GM08714 (cell line): ENCODE results near the gene CELF5.

ENCODE experiments used
- H3K4me3 ChIP-seq: fragments of 200-500 bp; sonication (Bioruptor generic); 2 replicates; pipeline ENCODE4 v1.5.1; 2014; ENCODE audit warnings: mild to moderate bottlenecking, low read length, inconsistent platforms
- ZNF274 ChIP-seq: IDR thresholded peaks from 2 replicates; pipeline ENCODE4 v1.6.1; 2012; ENCODE audit warnings: mild to moderate bottlenecking, low read depth, low read length

Gene CELF5

DNA sequence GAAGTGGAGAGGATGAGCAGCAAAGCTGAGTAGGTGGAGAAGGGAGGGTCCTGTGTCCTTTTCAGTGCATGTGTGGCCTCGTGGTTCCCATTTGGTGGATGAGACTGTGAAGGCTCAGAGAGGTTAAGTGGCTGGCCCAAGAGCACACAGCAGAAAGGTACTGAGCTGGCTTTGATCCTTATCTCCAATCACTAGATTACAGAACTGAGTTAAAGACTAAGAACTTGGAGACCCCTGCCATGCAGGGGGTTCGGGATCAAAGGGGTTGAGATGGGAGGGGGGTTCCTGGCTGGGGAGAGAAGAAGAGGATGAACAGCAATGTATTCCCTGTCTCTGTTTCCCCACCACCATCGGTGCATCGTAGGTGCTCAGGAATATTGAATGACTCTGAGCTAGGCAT lies 11.8 kb downstream of the CELF5 start:
- H3K4me3 ChIP-seq, result no peak overlapping the region
- no peak for TF ChIP-seq ZNF274

- no peak overlapping the region for H3K4me3 ChIP-seq
- TF ChIP-seq ZNF274, result no peak
Observed at GRCh38 chr19:3238066-3238561, 13.7 kb downstream of the CELF5 start.

DNA sequence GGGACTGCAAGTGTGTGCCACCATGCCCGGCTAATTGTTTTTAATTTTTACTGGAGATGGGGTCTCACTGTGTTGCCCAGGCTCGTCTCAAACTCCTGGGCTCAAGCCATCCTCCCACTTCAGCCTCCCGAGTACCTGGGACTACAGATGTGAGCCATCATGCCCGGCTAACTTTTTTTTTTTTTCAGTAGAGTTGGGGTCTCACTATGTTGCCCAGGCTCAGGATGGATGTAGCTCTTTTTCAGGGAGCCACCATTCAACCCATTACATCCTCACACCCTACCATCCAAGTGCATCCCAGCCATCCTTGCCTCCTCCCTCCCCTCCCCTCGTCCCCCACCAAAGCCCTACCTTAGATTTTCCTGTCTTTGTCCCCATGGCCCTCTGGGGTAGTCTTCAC lies 14.9 kb downstream of the CELF5 start:
- TF ChIP-seq ZNF274, result no peak
- no peak overlapping the region for H3K4me3 ChIP-seq

- no peak for TF ChIP-seq ZNF274
- no peak overlapping the region for H3K4me3 ChIP-seq
Observed at GRCh38 chr19:3243819-3244700, 19.6 kb downstream of the CELF5 start.

- no peak for TF ChIP-seq ZNF274
- H3K4me3 ChIP-seq, result no peak overlapping the region
Observed at GRCh38 chr19:3245050-3245449, 20.6 kb downstream of the CELF5 start.

DNA sequence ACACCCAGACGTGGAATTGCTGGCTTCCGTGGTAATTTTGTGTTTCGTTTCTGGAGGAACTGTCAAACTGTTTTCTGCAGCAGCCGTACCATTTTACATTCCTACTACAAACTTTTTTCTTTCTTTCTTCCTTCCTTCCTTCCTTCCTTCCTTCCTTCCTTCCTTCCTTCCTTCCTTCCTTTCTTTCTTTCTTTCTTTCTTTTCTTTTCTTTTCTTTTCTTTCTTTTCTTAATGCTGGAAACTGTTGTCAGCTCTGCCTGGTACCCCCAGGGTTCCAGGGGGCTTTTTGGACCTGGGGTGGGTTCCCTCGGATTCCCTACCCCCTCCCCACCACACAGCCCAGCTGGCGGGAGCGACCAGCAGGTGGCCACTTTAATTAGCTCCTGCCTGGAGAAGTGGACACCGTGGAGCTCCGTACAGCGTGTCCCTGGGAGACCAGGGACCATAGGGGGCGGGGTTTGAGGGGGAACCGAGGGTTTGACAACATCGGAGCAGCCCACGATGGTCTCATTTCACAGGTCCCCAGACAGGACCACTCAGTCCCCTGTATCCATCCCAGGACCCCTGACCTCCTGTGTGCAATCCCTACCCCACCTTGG lies 24.4 kb downstream of the CELF5 start:
- H3K4me3 ChIP-seq, result no peak overlapping the region
- TF ChIP-seq ZNF274, result no peak

GRCh38 chr19:3249408-3249807 lies 24.9 kb downstream of the CELF5 start:
- no peak overlapping the region for H3K4me3 ChIP-seq
- no peak for TF ChIP-seq ZNF274

- TF ChIP-seq ZNF274, result no peak
- H3K4me3 ChIP-seq, result no peak overlapping the region
Observed at GRCh38 chr19:3250675-3251074, 26.2 kb downstream of the CELF5 start.

DNA sequence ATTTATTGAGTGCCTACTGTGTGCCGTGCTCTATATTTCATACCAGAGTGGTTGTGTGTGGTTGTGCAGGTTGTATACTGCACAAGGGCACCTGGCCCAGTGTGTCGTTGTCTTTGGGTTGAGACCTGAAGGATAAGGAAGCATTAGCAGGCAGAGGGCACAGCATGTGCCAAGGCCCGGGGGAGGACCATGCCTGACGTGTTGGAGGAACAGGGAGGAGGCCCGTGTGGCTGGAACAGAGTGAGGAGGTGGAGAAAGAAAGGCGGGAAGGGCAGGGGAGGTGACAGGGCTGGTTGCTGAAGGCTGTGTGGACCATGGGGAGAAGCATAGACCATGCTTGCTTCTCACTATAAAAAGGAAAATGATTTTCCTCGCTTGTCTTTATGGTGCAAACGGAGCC lies 26.8 kb downstream of the CELF5 start:
- H3K4me3 ChIP-seq, result no peak overlapping the region
- TF ChIP-seq ZNF274, result no peak

DNA sequence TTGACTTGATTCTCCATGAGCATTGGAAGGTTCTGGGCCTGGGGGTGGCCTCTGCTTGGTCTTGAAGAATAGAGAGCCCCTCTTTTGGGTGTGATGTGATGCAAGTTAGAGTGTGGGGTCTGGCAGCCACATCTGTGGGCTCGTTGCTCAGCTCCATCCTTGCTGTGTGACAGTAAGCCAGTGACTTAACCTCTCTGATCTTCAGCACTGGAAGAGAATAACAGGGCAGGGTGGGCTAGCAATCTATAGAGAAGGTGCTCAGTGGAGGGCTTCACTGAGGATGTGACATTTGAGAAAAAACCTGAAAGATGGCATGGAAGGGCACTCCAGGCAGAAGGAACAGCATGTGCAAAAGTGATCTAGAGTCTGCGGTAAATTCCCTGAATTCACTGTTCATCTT lies 28.2 kb downstream of the CELF5 start:
- TF ChIP-seq ZNF274, result no peak
- H3K4me3 ChIP-seq, result no peak overlapping the region

GRCh38 chr19:3253270-3253669 lies 28.8 kb downstream of the CELF5 start:
- TF ChIP-seq ZNF274, result no peak
- H3K4me3 ChIP-seq, result no peak overlapping the region

GRCh38 chr19:3254520-3254919 lies 30.1 kb downstream of the CELF5 start:
- no peak for TF ChIP-seq ZNF274
- H3K4me3 ChIP-seq, result no peak overlapping the region

- no peak for TF ChIP-seq ZNF274
- no peak overlapping the region for H3K4me3 ChIP-seq
Observed at GRCh38 chr19:3257071-3257470, 32.6 kb downstream of the CELF5 start.

DNA sequence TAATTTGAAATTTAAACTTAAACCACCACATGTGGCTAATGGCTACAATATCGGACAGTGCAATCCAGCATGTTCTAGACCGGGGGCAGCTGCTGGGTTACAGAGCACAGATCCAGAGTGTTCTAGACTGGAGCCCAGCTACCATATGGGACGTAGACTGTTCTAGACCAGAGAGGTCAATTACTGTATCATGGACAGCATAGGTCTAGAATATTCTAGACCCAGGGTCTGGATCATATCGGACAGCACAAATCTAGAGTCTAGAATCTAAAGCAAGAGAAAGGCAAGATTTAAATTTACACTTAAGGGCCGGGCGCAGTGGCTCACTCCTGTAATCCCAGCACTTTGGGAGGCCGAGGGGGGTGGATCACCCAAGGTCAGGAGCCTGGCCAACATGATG lies 37.9 kb downstream of the CELF5 start:
- H3K4me3 ChIP-seq, result no peak overlapping the region
- no peak for TF ChIP-seq ZNF274

GRCh38 chr19:3263866-3264265 lies 39.4 kb downstream of the CELF5 start:
- no peak overlapping the region for H3K4me3 ChIP-seq
- no peak for TF ChIP-seq ZNF274
